ENCODE results near the gene HNRNPC.
"Not testable (repeated sequence)": the region's sequence is repeated elsewhere in the genome, so short reads cannot be mapped to it uniquely, and the experiment has no call there.

HNRNPC gene

DNA sequence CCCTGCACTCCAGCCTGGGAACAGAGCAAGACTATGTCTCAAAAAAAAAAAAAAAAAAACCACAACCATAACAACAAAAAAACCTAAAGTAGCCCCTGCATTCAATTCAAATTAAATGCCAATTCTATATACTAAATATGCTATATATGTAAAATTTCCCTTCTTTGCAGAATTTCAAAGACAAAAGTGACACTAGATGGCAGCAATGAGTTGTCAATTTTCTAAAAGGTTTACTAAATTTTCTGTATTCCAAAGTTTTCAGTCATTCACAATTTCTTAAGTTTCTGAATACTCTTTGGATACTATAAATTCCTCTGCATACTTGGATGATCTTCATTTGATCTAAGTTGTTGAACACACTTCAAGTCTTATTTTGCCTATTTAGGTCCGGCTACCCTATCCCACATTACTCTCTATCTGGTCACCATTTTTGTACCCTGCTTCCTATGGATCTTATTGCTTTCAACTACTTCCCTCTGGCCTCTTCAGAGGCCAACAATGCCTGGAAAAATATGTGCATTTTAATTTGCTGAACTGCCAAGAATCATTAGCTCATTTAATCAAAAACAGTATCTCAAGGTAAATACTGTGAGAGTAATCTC lies 27.9 kb downstream of the HNRNPC start:
- DNase-seq: no peak

DNA sequence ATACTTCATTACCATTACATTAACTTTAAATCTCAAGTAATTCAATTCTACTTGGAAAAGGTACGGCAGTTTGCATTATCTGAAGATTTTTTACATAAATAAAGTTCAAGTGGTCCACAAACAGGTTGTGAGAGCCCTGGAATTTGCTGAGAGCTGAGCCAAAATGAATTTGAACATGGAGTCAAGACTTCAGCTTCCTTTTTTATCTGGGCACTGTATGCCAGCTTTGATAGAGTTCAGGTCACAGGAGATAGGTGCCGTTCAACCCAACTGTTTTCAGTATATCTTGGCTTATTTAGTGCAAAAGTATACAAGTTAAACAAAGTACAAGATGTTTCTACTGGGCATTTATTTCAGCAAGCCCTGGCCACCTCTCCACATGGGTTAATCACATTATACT lies 28.8 kb downstream of the HNRNPC start:
- DNase-seq: no peak

DNA sequence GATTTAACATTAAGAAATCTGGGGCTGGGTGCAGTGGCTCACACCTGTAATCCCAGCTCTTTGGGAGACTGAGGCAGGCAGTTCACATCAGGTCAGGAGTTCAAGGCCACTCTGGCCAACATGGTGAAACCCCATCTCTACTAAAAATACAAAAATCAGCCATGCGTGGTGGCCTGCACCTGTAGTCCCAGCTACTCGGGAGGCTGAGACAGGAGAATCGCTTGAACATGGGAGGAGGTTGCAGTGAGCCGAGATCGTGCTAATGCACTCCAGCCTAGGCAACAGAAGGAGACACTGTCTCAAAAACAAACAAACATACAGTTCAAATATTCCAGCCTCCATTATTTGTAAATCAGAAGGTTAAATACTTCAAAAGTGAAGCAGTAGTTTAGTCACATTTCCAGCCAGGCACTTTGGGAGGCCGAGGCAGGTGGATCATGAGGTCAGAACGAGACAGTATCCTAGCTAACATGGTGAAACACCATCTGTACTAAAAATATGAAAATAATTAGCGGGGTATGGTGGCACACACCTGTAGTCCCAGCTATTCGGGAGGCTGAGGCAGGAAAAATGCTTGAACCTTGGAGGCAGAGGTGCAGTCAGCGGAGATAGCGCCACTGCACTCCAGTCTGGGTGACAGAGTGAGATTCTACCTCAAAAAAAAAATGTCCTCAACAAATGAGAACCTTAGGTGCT lies 30.3 kb downstream of the HNRNPC start:
- DNase-seq: no peak

DNA sequence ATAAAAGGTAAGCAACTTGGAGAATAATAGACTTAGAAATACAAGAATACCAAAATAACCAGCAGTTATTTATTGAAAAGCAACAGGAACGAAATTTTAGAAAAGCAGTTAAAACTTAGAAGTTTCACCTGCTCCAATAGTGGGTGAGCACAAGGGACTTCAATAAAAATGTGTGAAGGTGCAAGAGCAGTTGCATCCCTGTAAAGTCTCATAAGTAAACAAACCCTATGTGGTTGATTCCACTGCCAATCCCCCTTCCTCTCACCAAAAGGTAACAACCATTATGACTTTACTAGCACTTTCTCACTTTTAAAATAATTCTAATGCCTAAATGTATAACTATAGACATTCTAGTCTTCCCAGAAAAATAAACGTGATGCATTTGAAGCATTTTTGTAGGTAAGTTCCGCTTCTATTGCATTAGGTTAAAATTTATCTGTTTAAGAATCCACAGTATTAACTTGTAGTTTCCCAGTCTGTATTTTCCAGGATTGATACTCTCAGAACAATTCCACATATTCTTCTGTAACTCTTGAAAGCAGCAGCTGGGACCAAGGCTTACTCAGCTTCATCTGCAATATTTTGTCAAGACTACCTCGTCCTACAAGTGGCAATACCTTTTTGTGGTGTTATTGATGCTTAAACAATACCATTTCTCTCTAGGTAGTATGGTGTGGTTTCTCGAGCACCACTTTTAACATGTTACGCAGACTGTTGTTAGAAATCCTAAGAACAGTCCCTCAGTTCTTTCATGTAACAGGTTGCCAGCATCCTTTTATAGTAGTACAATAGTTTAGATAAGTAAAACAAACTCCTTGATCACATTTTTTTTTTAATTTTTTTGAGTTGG lies 32.1 kb downstream of the HNRNPC start:
- no peak for DNase-seq

DNA sequence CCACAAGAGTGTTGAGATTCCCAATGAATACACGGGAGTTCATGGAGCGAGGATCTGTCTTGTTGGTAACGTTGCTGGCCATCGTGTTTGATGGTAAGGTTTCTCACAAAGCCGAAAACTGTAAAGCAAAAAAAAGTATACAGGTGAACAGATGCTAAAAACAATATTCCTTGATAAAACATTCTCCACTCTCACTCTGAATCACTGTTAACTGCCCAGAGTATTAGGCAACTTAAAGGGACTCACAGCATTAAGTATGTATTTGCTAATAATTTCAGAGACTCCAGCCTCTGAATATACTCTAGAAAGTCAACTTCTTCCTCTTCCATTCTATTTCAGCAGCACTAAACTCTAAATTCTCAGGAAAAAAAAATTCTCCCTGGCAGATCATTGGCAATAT lies 35.1 kb downstream of the HNRNPC start:
- DNase-seq: no peak

DNA sequence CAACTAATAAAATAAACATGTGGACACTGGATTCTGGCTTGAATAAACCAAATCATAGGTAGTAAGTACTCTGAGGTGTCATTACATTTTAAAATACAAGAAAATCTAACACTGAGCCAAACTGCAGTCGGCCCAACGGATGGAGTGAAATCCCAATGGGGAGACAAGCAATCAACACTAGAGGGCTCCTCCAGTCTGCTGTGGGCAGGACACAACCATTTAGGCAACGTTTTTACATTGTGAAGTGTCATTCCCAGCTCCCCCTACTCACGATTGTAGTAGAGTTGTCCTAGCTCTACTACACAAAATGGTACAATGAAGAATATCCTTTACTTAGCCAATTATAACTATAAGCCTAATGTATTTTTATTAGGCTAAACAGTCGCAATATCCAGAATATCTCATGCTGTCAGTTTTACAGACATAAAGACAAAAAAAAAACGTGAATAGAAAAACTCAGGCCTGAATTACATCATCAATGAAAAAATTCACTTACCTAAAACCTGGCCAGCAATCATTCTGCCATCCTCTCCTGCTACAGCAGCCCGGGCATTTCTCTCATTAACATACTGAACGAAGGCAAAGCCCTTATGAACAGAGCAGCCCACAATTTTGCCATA lies 35.7 kb downstream of the HNRNPC start:
- no peak for DNase-seq

DNA sequence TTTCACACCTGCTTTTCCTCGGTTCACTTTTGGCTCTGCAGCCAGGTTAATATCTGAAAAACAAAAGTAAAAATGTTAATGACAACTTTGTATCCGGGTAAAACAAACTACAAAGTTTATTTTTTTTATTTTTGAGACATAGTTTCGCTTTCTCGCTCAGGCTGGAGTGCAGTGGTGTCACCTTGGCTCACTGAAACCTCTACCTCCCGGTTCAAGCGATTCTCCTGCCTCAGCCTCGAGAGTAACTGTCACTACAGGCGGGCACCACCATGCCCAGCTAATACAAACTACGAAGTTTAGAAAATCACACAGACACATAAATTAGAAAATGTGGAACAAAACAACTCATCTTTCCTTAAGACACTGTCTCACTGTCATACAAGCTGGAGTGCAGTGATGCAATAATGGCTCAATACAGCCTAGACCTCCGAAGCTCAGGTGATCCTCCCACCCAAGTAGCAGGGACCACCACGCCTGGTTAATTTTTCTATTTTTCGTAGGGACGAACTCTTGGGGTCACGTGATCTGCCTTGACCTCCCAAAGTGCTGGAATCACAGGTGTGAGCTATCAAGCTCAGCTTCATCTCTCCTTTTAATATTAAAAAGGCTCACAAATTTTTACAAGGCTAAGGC lies 38.1 kb downstream of the HNRNPC start:
- no peak for DNase-seq

DNA sequence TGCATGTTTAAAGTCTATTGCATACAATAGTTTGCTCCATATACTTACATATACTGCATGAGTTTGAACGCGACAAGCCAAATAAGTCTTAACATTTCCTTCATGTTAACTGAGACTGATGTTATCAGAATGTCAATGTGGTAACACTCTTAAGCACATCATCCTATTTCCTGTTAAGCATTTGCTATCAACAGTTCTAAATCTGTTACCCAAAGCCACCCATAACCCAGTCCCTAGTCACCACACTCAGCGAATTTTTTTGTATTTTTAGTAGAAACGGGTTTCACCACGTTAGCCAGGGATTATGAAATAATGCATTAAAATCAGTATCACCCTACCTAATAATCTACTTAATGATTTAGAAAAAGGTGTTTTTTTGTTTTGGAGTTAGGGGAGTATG lies 39.4 kb downstream of the HNRNPC start:
- no peak for DNase-seq

DNA sequence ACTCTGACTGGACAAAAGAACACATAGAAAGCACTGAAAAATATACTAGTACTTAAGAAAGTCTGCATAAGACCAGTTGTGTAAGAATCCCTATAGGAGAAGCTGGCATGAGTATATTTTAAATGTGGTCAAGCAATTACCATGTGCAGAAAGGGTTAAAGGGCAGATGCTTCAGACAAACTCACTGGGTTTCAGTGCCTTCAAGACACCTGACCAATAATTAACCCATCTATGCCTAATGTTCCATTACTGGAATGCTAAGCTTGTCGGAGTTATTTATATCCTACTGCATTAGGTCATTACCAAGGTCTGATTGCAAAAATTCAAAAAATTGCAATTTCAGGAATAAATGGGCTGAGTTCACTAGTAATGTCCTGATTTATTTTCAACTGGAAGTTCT lies 41.3 kb downstream of the HNRNPC start:
- DNase-seq: no peak

DNA sequence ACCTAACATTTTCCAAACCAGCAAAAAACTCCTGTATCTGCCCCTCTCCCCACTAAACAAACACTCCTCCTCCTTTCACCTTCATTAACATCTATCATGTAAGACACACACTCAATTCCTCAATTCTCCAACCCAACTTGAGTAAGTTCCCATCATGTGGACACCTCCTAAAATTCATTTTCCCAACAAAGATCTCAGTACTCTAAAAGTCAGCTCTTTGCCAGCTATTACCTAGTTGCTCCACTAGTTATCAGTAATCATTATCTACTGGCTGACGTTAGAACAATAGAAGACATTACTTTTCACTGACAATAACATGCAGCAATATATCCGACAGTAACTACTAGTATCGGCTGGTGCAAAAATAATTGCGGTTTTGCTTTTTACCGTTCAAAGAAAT lies 42.1 kb downstream of the HNRNPC start:
- no peak for DNase-seq

DNA sequence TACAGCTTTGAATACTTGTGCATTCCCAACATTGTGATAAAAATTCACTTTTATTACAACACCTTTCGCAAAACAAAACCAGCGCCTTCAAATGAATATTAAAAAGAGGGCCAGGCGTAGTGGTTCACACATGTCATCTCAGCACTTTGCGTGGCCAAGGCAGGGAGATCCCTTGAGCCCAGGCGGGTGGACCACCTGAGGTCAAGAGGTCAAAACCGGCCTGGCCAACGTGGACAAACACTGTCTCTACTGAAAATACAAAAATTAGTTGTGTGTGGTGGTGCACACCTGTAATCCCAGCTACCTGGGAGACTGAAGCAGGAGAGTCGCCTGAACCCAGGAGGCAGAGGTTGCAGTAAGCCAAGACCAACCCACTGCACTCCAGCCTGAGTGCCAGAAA lies 42.8 kb downstream of the HNRNPC start:
- no peak for DNase-seq

DNA sequence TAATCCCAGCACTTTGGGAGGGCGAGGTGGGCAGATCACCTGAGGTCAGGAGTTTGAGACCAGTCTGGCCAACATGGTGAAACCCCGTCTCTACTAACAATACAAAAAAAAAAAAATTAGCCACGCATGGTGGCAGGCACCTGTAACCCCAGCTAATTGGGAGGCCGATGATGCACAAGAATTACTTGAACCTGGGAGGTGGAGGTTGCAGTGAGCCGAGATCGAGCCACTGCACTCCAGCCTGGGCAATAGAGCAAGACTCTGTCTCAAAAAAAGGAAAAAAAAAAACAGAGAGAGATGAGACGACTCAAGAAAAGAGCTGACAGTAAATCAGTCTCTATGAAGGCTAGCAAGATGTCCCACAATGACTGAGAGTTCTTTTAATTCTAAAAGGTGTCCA lies 44.1 kb downstream of the HNRNPC start:
- DNase-seq: not testable (repeated sequence)

DNA sequence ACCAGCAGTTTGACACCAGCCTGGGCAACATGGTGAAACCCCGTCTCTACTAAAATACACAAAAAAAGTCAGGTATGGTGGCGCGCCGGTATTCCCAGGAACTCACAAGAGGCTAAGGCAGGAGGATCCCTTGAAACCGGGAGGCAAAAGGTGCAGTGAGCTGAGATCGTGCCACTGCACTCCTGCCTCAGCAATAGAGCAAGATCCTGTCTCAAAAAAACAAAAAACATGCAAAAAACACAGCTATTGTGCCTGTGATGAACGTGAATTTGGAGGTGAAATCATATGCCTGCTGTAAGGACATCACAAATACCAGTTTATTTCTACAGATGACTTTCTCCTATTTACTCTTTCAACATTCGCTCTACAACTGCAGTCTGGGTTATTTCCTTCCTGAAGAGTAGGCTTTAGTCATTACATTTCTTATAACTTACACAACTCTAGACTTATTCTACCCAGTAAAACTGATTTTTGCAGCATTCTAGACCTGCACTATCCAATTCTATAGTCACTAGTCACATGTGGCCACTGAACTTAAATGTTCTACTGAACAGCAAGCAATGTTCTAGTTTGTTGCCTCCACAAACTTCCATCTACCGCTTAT lies 48.3 kb downstream of the HNRNPC start:
- DNase-seq: no peak

DNA sequence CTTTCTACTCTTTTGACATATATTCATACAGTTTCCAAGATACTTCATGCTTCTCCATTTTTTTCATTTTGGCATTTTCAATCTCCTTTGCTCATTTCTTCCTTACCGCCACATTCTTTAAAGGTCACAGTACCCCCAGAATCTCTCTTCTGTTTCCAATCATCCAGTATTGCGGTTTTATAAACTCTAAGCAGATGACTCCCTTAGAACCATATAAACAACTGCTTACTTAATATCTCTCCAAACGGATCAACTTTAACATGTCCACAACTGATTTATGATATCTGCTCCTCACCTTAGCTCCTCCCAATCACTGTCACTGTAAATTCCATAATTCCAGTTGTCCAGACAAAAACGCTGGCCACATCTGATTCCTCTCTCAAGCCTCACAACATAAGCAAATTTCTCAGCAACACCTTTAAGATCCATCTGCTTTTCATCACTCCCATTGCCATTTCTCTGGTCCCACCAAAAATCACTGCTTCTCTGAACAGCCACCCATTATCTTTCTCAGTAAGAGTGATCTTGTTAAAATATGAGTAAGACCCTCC lies 49.6 kb downstream of the HNRNPC start:
- DNase-seq: no peak

DNA sequence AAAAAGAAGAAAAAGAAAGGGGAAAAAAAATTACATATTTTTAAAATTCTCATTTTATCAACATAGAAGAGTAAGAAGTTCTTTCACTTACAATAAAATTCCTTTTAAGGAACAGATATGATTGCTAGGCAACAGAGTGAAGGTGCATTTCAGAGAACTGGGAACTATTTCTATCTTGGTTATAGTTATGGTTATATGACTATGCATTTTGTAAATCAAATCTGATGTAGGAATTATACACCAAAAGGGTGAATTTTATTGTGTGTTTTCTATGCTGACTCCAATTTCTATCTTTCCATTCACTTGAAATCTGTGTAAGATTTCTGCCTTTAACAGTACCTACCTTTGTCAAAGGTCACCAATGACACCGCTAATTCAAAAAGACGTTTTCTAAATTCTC lies 50.1 kb downstream of the HNRNPC start:
- no peak for DNase-seq

DNA sequence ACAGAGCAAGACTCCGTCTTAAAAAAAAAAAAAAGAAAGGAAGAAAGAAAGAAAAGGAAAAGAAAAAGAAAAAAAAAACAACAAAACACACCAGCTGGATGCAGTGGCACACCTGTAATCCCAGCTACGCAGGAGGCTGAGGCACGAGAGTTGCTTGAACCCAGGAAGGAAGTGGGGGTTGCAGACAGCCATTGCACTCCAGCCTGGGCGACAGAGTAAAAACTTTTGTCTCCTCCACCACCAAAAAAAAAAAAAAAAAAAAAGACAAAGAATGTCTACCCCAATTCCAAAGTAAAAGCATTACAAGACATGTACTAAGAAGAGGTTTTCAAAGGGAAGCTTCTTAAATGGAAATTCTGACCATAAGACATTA lies 53.4 kb downstream of the HNRNPC start:
- no peak for DNase-seq

DNA sequence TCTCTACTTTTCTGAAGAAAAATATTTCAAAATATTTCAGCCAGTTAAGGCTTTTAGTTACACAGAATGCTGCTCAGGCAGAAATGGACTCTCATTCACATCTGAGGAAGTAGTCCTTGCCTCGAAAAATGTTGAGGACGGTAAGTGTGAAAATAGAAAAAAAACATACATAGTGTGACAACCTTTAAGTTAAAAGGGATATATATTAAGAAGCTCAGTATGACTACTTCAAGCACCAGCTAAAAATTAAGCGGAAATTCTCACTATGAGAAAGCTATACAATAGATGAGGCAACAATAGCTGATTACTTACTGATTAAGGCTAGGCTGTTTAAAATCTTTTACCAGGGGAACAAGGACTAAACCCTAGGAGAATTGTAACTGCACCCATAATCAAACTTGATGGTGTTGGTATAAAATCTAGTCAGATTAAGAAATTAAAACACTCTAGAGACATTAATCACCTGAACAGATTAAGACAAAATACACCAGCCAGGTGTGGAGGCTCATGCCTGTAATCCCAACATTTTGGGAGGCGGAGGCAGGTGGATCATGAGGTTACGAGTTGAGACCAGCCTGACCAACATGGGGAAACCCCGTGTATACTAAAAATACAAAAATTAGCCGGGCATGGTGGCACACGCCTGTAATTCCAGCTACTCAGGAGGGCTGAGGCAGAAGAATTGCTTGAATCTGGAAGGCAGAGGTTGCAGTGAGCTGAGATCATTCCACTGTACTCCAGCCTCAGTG lies 53.9 kb downstream of the HNRNPC start:
- no peak for DNase-seq

DNA sequence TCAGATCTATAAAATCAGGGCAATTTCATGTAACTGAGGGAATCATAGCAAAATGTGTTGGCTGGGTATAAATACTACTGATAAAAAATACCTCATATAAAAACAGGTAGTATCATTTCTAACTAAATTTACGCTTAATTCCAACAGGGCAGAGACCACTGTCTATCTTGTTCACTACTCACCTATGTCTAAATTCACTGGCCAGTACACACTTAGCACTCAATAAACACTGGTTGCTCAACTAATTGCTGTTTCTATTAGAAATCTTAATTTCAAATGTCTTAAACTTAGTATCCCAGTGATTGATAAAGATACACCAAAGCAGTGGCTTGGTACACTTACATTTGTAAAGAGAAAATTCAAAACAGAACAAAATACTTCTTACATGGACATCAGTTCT lies 55.6 kb downstream of the HNRNPC start:
- DNase-seq: no peak

DNA sequence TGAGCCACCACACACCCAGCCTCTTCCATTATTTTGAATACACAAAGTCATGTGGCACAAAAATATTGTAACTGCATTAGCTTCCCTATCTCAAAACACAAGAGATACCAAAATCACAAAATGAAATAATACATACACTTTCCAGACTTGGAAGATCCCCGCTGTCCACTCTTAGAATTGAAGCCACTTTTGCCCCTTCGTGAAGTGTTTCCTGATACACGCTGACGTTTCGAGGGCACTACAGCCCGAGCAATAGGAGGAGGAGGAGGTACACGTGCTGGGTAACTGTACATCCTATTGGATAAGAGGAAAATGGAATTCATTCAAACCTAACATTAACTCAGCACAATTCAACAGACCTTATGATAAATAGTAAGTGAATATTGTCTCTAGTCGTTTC lies 56.4 kb downstream of the HNRNPC start:
- DNase-seq: not testable (repeated sequence)

DNA sequence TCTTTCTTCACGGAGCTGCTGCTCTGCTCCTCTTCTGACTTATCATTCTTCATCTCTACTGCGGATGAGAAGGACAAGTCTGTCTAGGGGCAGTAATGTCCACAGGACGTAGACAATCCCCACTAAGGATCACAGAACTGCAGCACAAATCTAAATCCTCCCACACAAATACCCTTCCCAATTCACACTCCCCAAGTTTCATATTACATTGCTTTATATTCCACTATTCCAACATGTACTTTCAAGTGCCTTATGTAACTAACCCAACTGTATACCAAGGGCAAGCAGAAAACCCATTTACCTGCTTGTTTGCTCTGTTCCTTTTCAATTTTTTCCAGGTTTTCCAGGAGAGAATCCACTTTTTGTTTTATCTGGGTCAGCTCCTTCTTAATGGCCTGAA lies 57.7 kb downstream of the HNRNPC start:
- DNase-seq: no peak

DNA sequence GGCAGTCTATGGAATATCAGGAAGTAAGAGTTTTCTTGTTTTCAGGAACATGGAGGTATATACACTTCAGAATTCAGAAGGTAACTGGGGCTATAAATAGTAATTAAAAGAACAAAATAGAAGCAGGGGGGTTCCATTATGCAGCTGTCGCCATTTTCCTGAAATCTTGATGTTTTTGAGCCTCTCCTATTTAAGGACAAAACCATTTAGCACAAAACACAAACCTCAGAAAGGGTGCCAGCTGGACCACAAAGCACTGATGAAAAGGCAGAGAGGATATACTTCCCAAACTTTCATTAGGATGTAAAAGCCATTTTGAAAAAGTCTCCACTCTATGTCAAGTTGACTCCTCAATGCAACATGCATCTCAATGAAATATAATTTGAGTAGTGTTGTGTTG lies 59.2 kb downstream of the HNRNPC start:
- no peak for DNase-seq

DNA sequence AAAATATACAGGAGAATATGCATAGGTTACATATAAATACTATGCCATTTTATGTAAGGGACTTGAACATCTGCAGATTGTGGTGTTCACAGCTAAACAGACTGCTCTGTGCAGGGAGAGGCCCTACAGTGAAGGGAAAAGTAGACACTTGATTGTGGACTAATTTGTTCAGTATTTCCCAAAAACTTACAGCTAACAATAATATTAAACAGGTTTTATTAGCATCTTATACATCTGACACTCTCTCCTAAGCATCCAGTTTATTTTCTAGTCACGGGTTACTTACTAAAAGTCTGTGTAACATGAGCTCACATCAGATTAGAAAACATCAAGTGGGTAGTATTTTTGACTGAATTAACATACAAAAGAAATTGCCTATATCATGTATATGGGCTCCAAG lies 60.1 kb downstream of the HNRNPC start:
- DNase-seq: no peak
